ENCODE results near the gene RPL11.
"Not testable (repeated sequence)": the region's sequence is repeated elsewhere in the genome, so short reads cannot be mapped to it uniquely, and the experiment has no call there.

GRCh38 chr1:23687680-23688079 lies 3.9 kb upstream of the RPL11 start:
- not testable (repeated sequence) for TF ChIP-seq CTCF (IDR thresholded peaks at IDR 0.05; ENCODE audit: low read depth, low read length, missing input control); EGR1 (IDR thresholded peaks at IDR 0.05; ENCODE audit: low read depth in 2 of 2); SP1 (IDR thresholded peaks at IDR 0.05); GABPA (IDR thresholded peaks at IDR 0.05 in 1 of 2, conservative IDR thresholded peaks at IDR 0.05 in 1 of 2); MAX (IDR thresholded peaks at IDR 0.05); RAD21 (IDR thresholded peaks at IDR 0.05); JUND (IDR thresholded peaks at IDR 0.05); TAF1 (conservative IDR thresholded peaks at IDR 0.05); HNF4A (conservative IDR thresholded peaks at IDR 0.05)
